HepG2 (cell line): ENCODE data around the gene CAMTA1.

Experiments used
- FOXA1 ChIP-seq, 2 experiments: fragments of 450-650 bp in 1 of 2; sonication (generic) in 1 of 2; formaldehyde crosslinking in 1 of 2; IDR thresholded peaks; 2 replicates each; pipeline versions ENCODE4 v1.4.0 to v1.6.1; 2016 to 2020; ENCODE audit warnings: missing genetic modification reagents in 1 of 2
- FOXC1 ChIP-seq: sonication (generic); formaldehyde crosslinking; IDR thresholded peaks from 2 replicates; pipeline ENCODE4 v1.8.0; 2022; ENCODE audit warnings: mild to moderate bottlenecking, missing genetic modification reagents, borderline replicate concordance
- NR3C1 ChIP-seq: sonication (generic); formaldehyde crosslinking; IDR thresholded peaks from 2 replicates; pipeline ENCODE4 v1.4.0; 2020; ENCODE audit warnings: missing genetic modification reagents
- POLR2A ChIP-seq, 2 experiments: IDR thresholded peaks; 2 replicates each; pipeline ENCODE4 v1.6.1; 2011; ENCODE audit warnings: low read depth in 2 of 2, low read length in 2 of 2, mild to moderate bottlenecking in 1 of 2, moderate library complexity in 1 of 2; ENCODE audit not compliant: insufficient read depth in 1 of 2
- ZNF274 ChIP-seq: sonication (generic); formaldehyde crosslinking; IDR thresholded peaks from 2 replicates; pipeline ENCODE4 v1.5.1; 2020; ENCODE audit warnings: mild to moderate bottlenecking, missing genetic modification reagents
- ZNF275 ChIP-seq: sonication (generic); formaldehyde crosslinking; IDR thresholded peaks from 2 replicates; pipeline ENCODE4 v1.8.0; 2022; ENCODE audit warnings: missing genetic modification reagents, mild to moderate bottlenecking, inconsistent platforms, borderline replicate concordance

GRCh38 chr1:7313826-7314225 is 528.6 kb downstream of the CAMTA1 start:
- no peak for TF ChIP-seq ZNF275 (CRISPR knock-in tag)
- no peak for TF ChIP-seq ZNF274 (CRISPR knock-in tag)
- TF ChIP-seq POLR2A (IDR thresholded peaks at IDR 0.05; ENCODE audit: insufficient read depth in 1 of 2, low read depth in 2 of 2, low read length in 2 of 2): no peak
- TF ChIP-seq FOXC1: no peak
- no peak for TF ChIP-seq FOXA1 (IDR thresholded peaks at IDR 0.05)
- no peak for TF ChIP-seq FOXA1 (CRISPR knock-in tag; IDR thresholded peaks at IDR 0.05)
- TF ChIP-seq NR3C1 (CRISPR knock-in tag): no peak
